Measurements from ENCODE around the gene TSC1. TPM values are rescaled to one million over a fixed set of nuclear protein-coding genes. Genes with fewer than 3 reads are reported as not detected.

The TSC1 gene
- total and polyA plus RNA-seq, 2 experiments from 2014 or later, result 19.5 to 47.8 TPM

GRCh38 chr9:132903574-132904492 lies 40.6 kb downstream of the TSC1 start:
- Histone ChIP-seq H3K9me2 (replicated peaks; ENCODE audit: insufficient read depth) (no peaks in the 10 kb centered on the region), H3K4me3 (no peak overlapping the region), H3K4me1 (ENCODE audit: insufficient read depth) (no peaks in the 10 kb centered on the region), H3K79me2 (no peaks in the 10 kb centered on the region), H3K9me3 (ENCODE audit: low read depth) (no peaks in the 10 kb centered on the region), H4K20me1 (ENCODE audit: insufficient read depth, poor library complexity, severe bottlenecking) (no peaks in the 10 kb centered on the region), H3K27ac (no peak overlapping the region), H2AFZ (no peak overlapping the region), H3K36me3 (replicated peaks; ENCODE audit: insufficient read depth, low read depth) (no peaks in the 10 kb centered on the region), H3K4me2 (no peak overlapping the region), H3K27me3 (no peaks in the 10 kb centered on the region)
- DNase-seq (ENCODE audit: low spot score), result no peak
- no peak for TF ChIP-seq EZH2phosphoT487 (IDR thresholded peaks at IDR 0.05; ENCODE audit: low read depth, severe bottlenecking, unreplicated experiment)
- TF ChIP-seq EZH2 (IDR thresholded peaks at IDR 0.05; ENCODE audit: borderline replicate concordance), result no peak
- no peak for TF ChIP-seq CTCF (IDR thresholded peaks at IDR 0.05; ENCODE audit: poor library complexity)
- WGBS (ENCODE audit: low lambda C conversion rate, missing lambda C conversion rate), result 83% methylated on average over 13 of the region's 13 CpGs

- no peak for TF ChIP-seq EZH2phosphoT487 (IDR thresholded peaks at IDR 0.05; ENCODE audit: low read depth, severe bottlenecking, unreplicated experiment)
- TF ChIP-seq CTCF (IDR thresholded peaks at IDR 0.05; ENCODE audit: poor library complexity), result peak; percentile 92
- Histone ChIP-seq H3K36me3 (replicated peaks; ENCODE audit: insufficient read depth, low read depth) (no peaks in the 10 kb centered on the region), H3K4me2 (no peak overlapping the region), H3K27me3 (no peaks in the 10 kb centered on the region), H3K9me2 (replicated peaks; ENCODE audit: insufficient read depth) (no peaks in the 10 kb centered on the region), H2AFZ (no peak overlapping the region), H3K27ac (no peak overlapping the region), H4K20me1 (ENCODE audit: insufficient read depth, poor library complexity, severe bottlenecking) (no peaks in the 10 kb centered on the region), H3K4me3 (no peak overlapping the region), H3K4me1 (ENCODE audit: insufficient read depth) (no peaks in the 10 kb centered on the region), H3K9me3 (ENCODE audit: low read depth) (no peaks in the 10 kb centered on the region), H3K79me2 (no peaks in the 10 kb centered on the region)
- peak; percentile 84 for DNase-seq (ENCODE audit: low spot score)
- WGBS (ENCODE audit: low lambda C conversion rate, missing lambda C conversion rate), result 51% methylated on average over 11 of the region's 11 CpGs
Measured at GRCh38 chr9:132901858-132902831, 42.3 kb downstream of the TSC1 start.

- DNase-seq (ENCODE audit: low spot score), result no peak
- Histone ChIP-seq H3K27ac (no peak overlapping the region), H3K36me3 (replicated peaks; ENCODE audit: insufficient read depth, low read depth) (no peaks in the 10 kb centered on the region), H3K79me2 (no peaks in the 10 kb centered on the region), H2AFZ (no peak overlapping the region), H3K27me3 (no peaks in the 10 kb centered on the region), H4K20me1 (ENCODE audit: insufficient read depth, poor library complexity, severe bottlenecking) (no peaks in the 10 kb centered on the region), H3K9me3 (ENCODE audit: low read depth) (no peaks in the 10 kb centered on the region), H3K4me3 (no peak overlapping the region), H3K4me1 (ENCODE audit: insufficient read depth) (no peaks in the 10 kb centered on the region), H3K4me2 (no peak overlapping the region), H3K9me2 (replicated peaks; ENCODE audit: insufficient read depth) (no peaks in the 10 kb centered on the region)
- 94% methylated on average over 7 of the region's 7 CpGs for WGBS (ENCODE audit: low lambda C conversion rate, missing lambda C conversion rate)
- no peak for TF ChIP-seq EZH2phosphoT487 (IDR thresholded peaks at IDR 0.05; ENCODE audit: low read depth, severe bottlenecking, unreplicated experiment)
- no peak for TF ChIP-seq EZH2 (IDR thresholded peaks at IDR 0.05; ENCODE audit: borderline replicate concordance)
- no peak for TF ChIP-seq CTCF (IDR thresholded peaks at IDR 0.05; ENCODE audit: poor library complexity)
Measured at GRCh38 chr9:132898051-132898450, 46.4 kb downstream of the TSC1 start.
